Prostate gland (tissue), 2 donors: ENCODE results near the gene SCN3B.

Experiments
- POLR2A ChIP-seq: fragments of 450-650 bp; IDR thresholded peaks from one replicate; pipeline ENCODE4 v1.6.1; 2016; ENCODE audit warnings: antibody characterized with exemption, mild to moderate bottlenecking
- POLR2AphosphoS5 ChIP-seq: sonication (generic); formaldehyde crosslinking; IDR thresholded peaks from one replicate; pipeline ENCODE4 v1.6.1; 2017; ENCODE audit warnings: antibody characterized with exemption
- TF ChIP-seq, protein P1 (sequence below), 4 experiments: fragments of 200-600 bp in 2 of 4; fragments of 450-650 bp in 2 of 4; sonication (generic) in 2 of 4; IDR thresholded peaks; 1 replicate in 3 of 4; 2 replicates in 1 of 4; pipeline ENCODE4 v1.5.1; 2016 to 2019; ENCODE audit warnings: antibody characterized with exemption in 4 of 4, mild to moderate bottlenecking in 2 of 4, moderate library complexity in 2 of 4

DNA sequence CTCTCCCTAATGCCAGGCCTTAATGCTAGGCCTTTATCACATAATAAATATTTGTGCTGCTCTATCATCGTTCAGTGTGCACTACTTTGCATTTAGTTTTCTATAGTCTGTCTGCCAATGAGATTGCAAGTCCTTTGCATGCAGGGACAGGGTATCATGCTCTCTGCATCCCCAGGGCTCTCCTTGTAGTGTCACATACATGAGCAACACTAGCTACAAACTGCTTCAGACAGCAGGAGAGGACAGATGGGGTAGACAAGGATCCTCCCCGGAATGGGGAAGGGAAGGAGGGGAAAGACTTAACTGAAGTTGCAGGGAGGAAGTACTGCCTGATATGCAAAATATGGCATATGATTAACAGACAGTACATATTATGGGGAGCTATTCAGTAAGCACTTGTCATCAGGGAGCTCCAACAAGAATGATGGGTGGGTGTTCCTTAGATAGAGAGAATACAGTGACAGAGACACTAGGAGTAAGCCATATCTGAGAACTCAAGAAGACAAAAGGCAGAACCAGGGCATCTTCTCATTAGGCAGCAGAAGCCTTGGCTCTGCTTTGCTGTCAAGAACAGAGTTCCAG lies 44.2 kb upstream of the SCN3B start:
- TF ChIP-seq POLR2AphosphoS5 (no peak), POLR2A (no peak)
- TF ChIP-seq, protein P1, sequence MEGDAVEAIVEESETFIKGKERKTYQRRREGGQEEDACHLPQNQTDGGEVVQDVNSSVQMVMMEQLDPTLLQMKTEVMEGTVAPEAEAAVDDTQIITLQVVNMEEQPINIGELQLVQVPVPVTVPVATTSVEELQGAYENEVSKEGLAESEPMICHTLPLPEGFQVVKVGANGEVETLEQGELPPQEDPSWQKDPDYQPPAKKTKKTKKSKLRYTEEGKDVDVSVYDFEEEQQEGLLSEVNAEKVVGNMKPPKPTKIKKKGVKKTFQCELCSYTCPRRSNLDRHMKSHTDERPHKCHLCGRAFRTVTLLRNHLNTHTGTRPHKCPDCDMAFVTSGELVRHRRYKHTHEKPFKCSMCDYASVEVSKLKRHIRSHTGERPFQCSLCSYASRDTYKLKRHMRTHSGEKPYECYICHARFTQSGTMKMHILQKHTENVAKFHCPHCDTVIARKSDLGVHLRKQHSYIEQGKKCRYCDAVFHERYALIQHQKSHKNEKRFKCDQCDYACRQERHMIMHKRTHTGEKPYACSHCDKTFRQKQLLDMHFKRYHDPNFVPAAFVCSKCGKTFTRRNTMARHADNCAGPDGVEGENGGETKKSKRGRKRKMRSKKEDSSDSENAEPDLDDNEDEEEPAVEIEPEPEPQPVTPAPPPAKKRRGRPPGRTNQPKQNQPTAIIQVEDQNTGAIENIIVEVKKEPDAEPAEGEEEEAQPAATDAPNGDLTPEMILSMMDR (IDR thresholded peaks at IDR 0.05), result no peak
